ENCODE measurements around the gene ZCCHC14. TPM values are rescaled to one million over a fixed set of nuclear protein-coding genes. Genes with fewer than 3 reads are reported as not detected.
"Not testable (repeated sequence)": the region's sequence is repeated elsewhere in the genome, so short reads cannot be mapped to it uniquely, and the experiment has no call there.

The ZCCHC14 gene
- total RNA-seq, 1 donor from 2014 or later = 50.4 TPM

GRCh38 chr16:87505834-87506233, 13.0 kb upstream of the ZCCHC14 start:
- H3K4me3 Mint-ChIP-seq (ENCODE audit: unreplicated experiment) = no peak overlapping the region
- no peak for TF ChIP-seq CTCF (IDR thresholded peaks at IDR 0.05; ENCODE audit: unreplicated experiment)
- peaks cover 33% of the 10 kb centered on the region for H3K4me1 Mint-ChIP-seq (ENCODE audit: unreplicated experiment)
- no peak overlapping the region for H3K27ac Mint-ChIP-seq (ENCODE audit: unreplicated experiment)
- no peak for DNase-seq (ENCODE audit: low spot score)
- no peaks in the 10 kb centered on the region for H3K9me3 Mint-ChIP-seq (ENCODE audit: unreplicated experiment)
- H3K36me3 Mint-ChIP-seq (ENCODE audit: low read depth, unreplicated experiment) = peaks cover 8% of the 10 kb centered on the region
- peaks cover 3% of the 10 kb centered on the region for H3K27me3 Mint-ChIP-seq (ENCODE audit: unreplicated experiment)

GRCh38 chr16:87503232-87503937, 10.6 kb upstream of the ZCCHC14 start:
- H3K36me3 Mint-ChIP-seq (ENCODE audit: low read depth, unreplicated experiment); H3K27ac Mint-ChIP-seq (ENCODE audit: unreplicated experiment); H3K4me3 Mint-ChIP-seq (ENCODE audit: unreplicated experiment); DNase-seq (ENCODE audit: low spot score); H3K27me3 Mint-ChIP-seq (ENCODE audit: unreplicated experiment); H3K9me3 Mint-ChIP-seq (ENCODE audit: unreplicated experiment): not testable (repeated sequence)
- peaks cover 24% of the 10 kb centered on the region for H3K4me1 Mint-ChIP-seq (ENCODE audit: unreplicated experiment)

GRCh38 chr16:87502308-87502969, 9.6 kb upstream of the ZCCHC14 start:
- no peak for DNase-seq (ENCODE audit: low spot score)
- TF ChIP-seq CTCF (IDR thresholded peaks at IDR 0.05; ENCODE audit: unreplicated experiment) = no peak
- no peaks in the 10 kb centered on the region for H3K9me3 Mint-ChIP-seq (ENCODE audit: unreplicated experiment)
- H3K4me1 Mint-ChIP-seq (ENCODE audit: unreplicated experiment) = peaks cover 15% of the 10 kb centered on the region
- H3K4me3 Mint-ChIP-seq (ENCODE audit: unreplicated experiment) = no peak overlapping the region
- H3K36me3 Mint-ChIP-seq (ENCODE audit: low read depth, unreplicated experiment) = peaks cover 3% of the 10 kb centered on the region
- peaks cover 5% of the 10 kb centered on the region for H3K27me3 Mint-ChIP-seq (ENCODE audit: unreplicated experiment)
- H3K27ac Mint-ChIP-seq (ENCODE audit: unreplicated experiment) = no peak overlapping the region

- Mint-ChIP-seq H3K27ac (ENCODE audit: unreplicated experiment) (no peak overlapping the region), H3K36me3 (ENCODE audit: low read depth, unreplicated experiment) (no peaks in the 10 kb centered on the region), H3K27me3 (ENCODE audit: unreplicated experiment) (peaks cover 4% of the 10 kb centered on the region), H3K4me3 (ENCODE audit: unreplicated experiment) (no peak overlapping the region), H3K4me1 (ENCODE audit: unreplicated experiment) (peaks cover 15% of the 10 kb centered on the region), H3K9me3 (ENCODE audit: unreplicated experiment) (no peaks in the 10 kb centered on the region)
- no peak for TF ChIP-seq CTCF (IDR thresholded peaks at IDR 0.05; ENCODE audit: unreplicated experiment)
- DNase-seq (ENCODE audit: low spot score) = no peak
Observed at GRCh38 chr16:87501117-87501516, 8.3 kb upstream of the ZCCHC14 start.

- Mint-ChIP-seq H3K4me1 (ENCODE audit: unreplicated experiment) (peaks cover 16% of the 10 kb centered on the region), H3K36me3 (ENCODE audit: low read depth, unreplicated experiment) (no peaks in the 10 kb centered on the region), H3K9me3 (ENCODE audit: unreplicated experiment) (no peaks in the 10 kb centered on the region), H3K27ac (ENCODE audit: unreplicated experiment) (no peak overlapping the region), H3K27me3 (ENCODE audit: unreplicated experiment) (peaks cover 6% of the 10 kb centered on the region), H3K4me3 (ENCODE audit: unreplicated experiment) (no peak overlapping the region)
- DNase-seq (ENCODE audit: low spot score) = no peak
- TF ChIP-seq CTCF (IDR thresholded peaks at IDR 0.05; ENCODE audit: unreplicated experiment) = no peak
Observed at GRCh38 chr16:87499189-87499486, 6.3 kb upstream of the ZCCHC14 start.

All from endothelial cell (in vitro differentiated cells).